Mononuclear cell (primary cell): Measurements from ENCODE around the gene TPSD1. TPM values are rescaled to one million over a fixed set of nuclear protein-coding genes. Genes with fewer than 3 reads are reported as not detected.
"Not testable (repeated sequence)": the region's sequence is repeated elsewhere in the genome, so short reads cannot be mapped to it uniquely, and the experiment has no call there.

Experiments
- H3K27me3 ChIP-seq: 2 replicates; pipeline ENCODE4 v1.6.0; 2011; ENCODE audit warnings: low read length, control low read depth; ENCODE audit not compliant: insufficient read depth
- H3K4me1 ChIP-seq: 2 replicates; pipeline ENCODE4 v1.5.1; 2011; ENCODE audit warnings: mild to moderate bottlenecking, low read length, control low read depth; ENCODE audit not compliant: insufficient read depth
- H3K4me3 ChIP-seq: 2 replicates; pipeline ENCODE4 v1.5.1; 2011; ENCODE audit warnings: mild to moderate bottlenecking, low read length, moderate library complexity
- H3K9me3 ChIP-seq: 2 replicates; pipeline ENCODE4 v1.5.1; 2011; ENCODE audit warnings: low read depth, mild to moderate bottlenecking, control low read depth, low read length
- total RNA-seq: library from RNA; depleted of rRNA; stranded (reverse); fragments of >200 nt; gene quantifications from one replicate; pipeline ENCODE4 v1.2.3, GENCODE V29; 2012

Gene TPSD1
- total RNA-seq, 1 donor: not detected

- Histone ChIP-seq H3K4me3 (no peak overlapping the region), H3K9me3 (no peaks in the 10 kb centered on the region), H3K27me3 (no peaks in the 10 kb centered on the region), H3K4me1 (no peaks in the 10 kb centered on the region)
Measured at GRCh38 chr16:1217526-1217925, 38.3 kb upstream of the TPSD1 start.

GRCh38 chr16:1218061-1218929 is 37.6 kb upstream of the TPSD1 start:
- Histone ChIP-seq H3K27me3 (no peaks in the 10 kb centered on the region), H3K9me3 (no peaks in the 10 kb centered on the region), H3K4me1 (no peaks in the 10 kb centered on the region), H3K4me3 (no peak overlapping the region)

GRCh38 chr16:1218930-1219611 is 36.8 kb upstream of the TPSD1 start:
- Histone ChIP-seq H3K4me1 (no peaks in the 10 kb centered on the region), H3K9me3 (no peaks in the 10 kb centered on the region), H3K27me3 (no peaks in the 10 kb centered on the region), H3K4me3 (no peak overlapping the region)

- Histone ChIP-seq H3K4me1 (no peaks in the 10 kb centered on the region), H3K27me3 (no peaks in the 10 kb centered on the region), H3K4me3 (no peak overlapping the region), H3K9me3 (no peaks in the 10 kb centered on the region)
Measured at GRCh38 chr16:1220098-1220728, 35.7 kb upstream of the TPSD1 start.

GRCh38 chr16:1220841-1221627 is 34.8 kb upstream of the TPSD1 start:
- Histone ChIP-seq H3K4me3 (no peak overlapping the region), H3K4me1 (no peaks in the 10 kb centered on the region), H3K9me3 (no peaks in the 10 kb centered on the region), H3K27me3 (no peaks in the 10 kb centered on the region)

- no peaks in the 10 kb centered on the region for H3K9me3 ChIP-seq
- H3K4me3 ChIP-seq: no peak overlapping the region
- no peaks in the 10 kb centered on the region for H3K27me3 ChIP-seq
- no peaks in the 10 kb centered on the region for H3K4me1 ChIP-seq
Measured at GRCh38 chr16:1221628-1222552, 34.0 kb upstream of the TPSD1 start.

- H3K4me3 ChIP-seq: no peak overlapping the region
- H3K27me3 ChIP-seq: no peaks in the 10 kb centered on the region
- no peaks in the 10 kb centered on the region for H3K9me3 ChIP-seq
- H3K4me1 ChIP-seq: no peaks in the 10 kb centered on the region
Measured at GRCh38 chr16:1222553-1223354, 33.1 kb upstream of the TPSD1 start.

GRCh38 chr16:1223355-1224214 is 32.3 kb upstream of the TPSD1 start:
- Histone ChIP-seq H3K9me3 (no peaks in the 10 kb centered on the region), H3K4me1 (no peaks in the 10 kb centered on the region), H3K27me3 (no peaks in the 10 kb centered on the region), H3K4me3 (no peak overlapping the region)

- Histone ChIP-seq H3K9me3 (no peaks in the 10 kb centered on the region), H3K4me1 (no peaks in the 10 kb centered on the region), H3K27me3 (no peaks in the 10 kb centered on the region), H3K4me3 (no peak overlapping the region)
Measured at GRCh38 chr16:1224558-1224957, 31.3 kb upstream of the TPSD1 start.

- Histone ChIP-seq H3K4me1 (no peaks in the 10 kb centered on the region), H3K27me3 (no peaks in the 10 kb centered on the region), H3K9me3 (no peaks in the 10 kb centered on the region), H3K4me3 (no peak within 1 kb of the TSS)
Measured at GRCh38 chr16:1225051-1225451, 30.8 kb upstream of the TPSD1 start, which contains the start of gene TPSG1. TPSG1 (minus strand) TSS chr16:1225268; CDS start chr16:1225252, 16 bp downstream.

GRCh38 chr16:1225728-1226311 is 30.0 kb upstream of the TPSD1 start:
- not testable (repeated sequence) for H3K9me3 ChIP-seq, H3K4me3 ChIP-seq, H3K27me3 ChIP-seq, H3K4me1 ChIP-seq

- H3K9me3 ChIP-seq, H3K4me1 ChIP-seq, H3K4me3 ChIP-seq, H3K27me3 ChIP-seq: not testable (repeated sequence)
Measured at GRCh38 chr16:1226692-1227091, 29.2 kb upstream of the TPSD1 start.
